B cell (primary cell): Measurements from ENCODE around the gene APOL5.

Source experiments
- EZH2 ChIP-seq: IDR thresholded peaks from 2 replicates; pipeline ENCODE4 v1.6.1; 2012; ENCODE audit warnings: borderline replicate concordance, low read depth, mild to moderate bottlenecking, moderate library complexity, low read length; ENCODE audit not compliant: insufficient read depth, poor library complexity, severe bottlenecking
- TF ChIP-seq, protein P1 (sequence below): fragments of 200-600 bp; IDR thresholded peaks from one replicate; pipeline ENCODE4 v1.8.0; 2022; ENCODE audit warnings: antibody characterized with exemption, mild to moderate bottlenecking

DNA sequence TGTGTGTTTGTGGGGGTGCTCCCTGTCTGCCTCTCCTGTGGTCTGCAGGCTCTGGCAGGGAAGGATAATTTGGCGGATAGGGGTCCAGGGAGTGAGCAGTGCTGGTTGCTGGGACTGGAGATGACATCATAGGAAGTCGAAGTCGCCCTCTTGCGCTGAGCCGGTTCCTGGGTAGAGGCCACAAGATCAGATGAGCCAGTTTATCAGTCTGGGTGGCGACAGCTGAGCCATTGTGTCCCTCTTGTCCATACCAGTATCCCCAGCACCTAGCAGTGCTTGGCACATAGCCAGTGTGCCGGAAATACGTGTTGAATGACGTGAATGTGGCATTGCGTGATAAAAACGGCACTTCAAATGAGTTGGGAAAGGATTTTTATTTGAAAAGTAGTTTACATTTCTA, 9.8 kb downstream of the APOL5 start:
- TF ChIP-seq, protein P1, sequence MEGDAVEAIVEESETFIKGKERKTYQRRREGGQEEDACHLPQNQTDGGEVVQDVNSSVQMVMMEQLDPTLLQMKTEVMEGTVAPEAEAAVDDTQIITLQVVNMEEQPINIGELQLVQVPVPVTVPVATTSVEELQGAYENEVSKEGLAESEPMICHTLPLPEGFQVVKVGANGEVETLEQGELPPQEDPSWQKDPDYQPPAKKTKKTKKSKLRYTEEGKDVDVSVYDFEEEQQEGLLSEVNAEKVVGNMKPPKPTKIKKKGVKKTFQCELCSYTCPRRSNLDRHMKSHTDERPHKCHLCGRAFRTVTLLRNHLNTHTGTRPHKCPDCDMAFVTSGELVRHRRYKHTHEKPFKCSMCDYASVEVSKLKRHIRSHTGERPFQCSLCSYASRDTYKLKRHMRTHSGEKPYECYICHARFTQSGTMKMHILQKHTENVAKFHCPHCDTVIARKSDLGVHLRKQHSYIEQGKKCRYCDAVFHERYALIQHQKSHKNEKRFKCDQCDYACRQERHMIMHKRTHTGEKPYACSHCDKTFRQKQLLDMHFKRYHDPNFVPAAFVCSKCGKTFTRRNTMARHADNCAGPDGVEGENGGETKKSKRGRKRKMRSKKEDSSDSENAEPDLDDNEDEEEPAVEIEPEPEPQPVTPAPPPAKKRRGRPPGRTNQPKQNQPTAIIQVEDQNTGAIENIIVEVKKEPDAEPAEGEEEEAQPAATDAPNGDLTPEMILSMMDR = no peak
- no peak for TF ChIP-seq EZH2
